Keratinocyte (primary cell): Measurements from ENCODE around the gene KLK4. TPM values are rescaled to one million over a fixed set of nuclear protein-coding genes. Genes with fewer than 3 reads are reported as not detected.

Experiments used
- DNase-seq: peaks from one replicate; pipeline ENCODE4 v3.0.0-alpha.2; 2011; ENCODE audit warnings: low read depth, missing footprints, low spot score
- FAIRE-seq: peaks from 2 replicates; lab custom pipeline; 2011; peaks lifted over from hg19 to GRCh38; lab: Jason Lieb, UNC
- H2AFZ ChIP-seq: 2 replicates; pipeline ENCODE4 v1.6.0; 2012; ENCODE audit warnings: low read length, control low read depth, inconsistent platforms; ENCODE audit not compliant: control insufficient read depth
- H3K27ac ChIP-seq: 2 replicates; pipeline ENCODE4 v1.5.1; 2011; ENCODE audit warnings: low read length; ENCODE audit not compliant: control insufficient read depth, insufficient read depth
- H3K27me3 ChIP-seq: 3 replicates; pipeline ENCODE4 v1.6.0; 2011; ENCODE audit warnings: low read length; ENCODE audit not compliant: control insufficient read depth, insufficient read depth; ENCODE audit errors: extremely low read depth
- H3K36me3 ChIP-seq, 2 experiments: 2 replicates in 1 of 2; 3 replicates in 1 of 2; pipeline ENCODE4 v1.5.1; 2011; ENCODE audit warnings: low read length in 2 of 2, mild to moderate bottlenecking in 1 of 2; ENCODE audit not compliant: control insufficient read depth in 2 of 2, insufficient read depth in 2 of 2; ENCODE audit errors: extremely low read depth in 1 of 2
- H3K4me1 ChIP-seq: 3 replicates; pipeline ENCODE4 v1.5.1; 2011; ENCODE audit warnings: low read length; ENCODE audit not compliant: control insufficient read depth, insufficient read depth; ENCODE audit errors: extremely low read depth
- H3K4me2 ChIP-seq: 3 replicates; pipeline ENCODE4 v1.6.0; 2011; ENCODE audit warnings: low read depth, low read length; ENCODE audit not compliant: control insufficient read depth, insufficient read depth; ENCODE audit errors: extremely low read depth
- H3K4me3 ChIP-seq, 3 experiments: fragments of 200-600 bp in 1 of 3; sonication (generic) in 1 of 3; 2 replicates in 2 of 3; 3 replicates in 1 of 3; pipeline ENCODE4 v1.5.1; 2011 to 2016; ENCODE audit warnings: low read length in 3 of 3, mild to moderate bottlenecking in 3 of 3, control low read depth in 2 of 3, inconsistent platforms in 1 of 3, low read depth in 1 of 3, mixed read lengths in 1 of 3, mixed run types in 1 of 3, moderate library complexity in 1 of 3; ENCODE audit not compliant: control insufficient read depth in 2 of 3, insufficient read depth in 2 of 3; ENCODE audit errors: extremely low read depth in 1 of 3
- H3K79me2 ChIP-seq: 2 replicates; pipeline ENCODE4 v1.6.0; 2012; ENCODE audit warnings: low read length; ENCODE audit not compliant: control insufficient read depth, insufficient read depth
- H3K9ac ChIP-seq: 3 replicates; pipeline ENCODE4 v1.6.0; 2011; ENCODE audit warnings: low read length; ENCODE audit not compliant: control insufficient read depth, insufficient read depth; ENCODE audit errors: extremely low read depth
- H3K9me1 ChIP-seq: 3 replicates; pipeline ENCODE4 v1.6.0; 2011; ENCODE audit warnings: low read length; ENCODE audit not compliant: control insufficient read depth, insufficient read depth; ENCODE audit errors: extremely low read depth
- H3K9me3 ChIP-seq: 2 replicates; pipeline ENCODE4 v1.5.1; 2012; ENCODE audit warnings: low read depth, low read length; ENCODE audit not compliant: control insufficient read depth
- H4K20me1 ChIP-seq: 3 replicates; pipeline ENCODE4 v1.6.0; 2011; ENCODE audit warnings: low read length; ENCODE audit not compliant: control insufficient read depth, insufficient read depth; ENCODE audit errors: extremely low read depth
- CTCF ChIP-seq, 3 experiments: IDR thresholded peaks in 1 of 3; conservative IDR thresholded peaks in 1 of 3; optimal IDR thresholded peaks in 1 of 3; 2 replicates in 2 of 3; 3 replicates in 1 of 3; pipeline versions ENCODE3 to v1.5.1; 2011; ENCODE audit warnings: low read length in 3 of 3, mild to moderate bottlenecking in 3 of 3, moderate library complexity in 2 of 3, control low read depth in 1 of 3, inconsistent platforms in 1 of 3; ENCODE audit not compliant: insufficient read depth in 2 of 3; ENCODE audit errors: extremely low read depth in 1 of 3
- EZH2 ChIP-seq: IDR thresholded peaks from one replicate; pipeline ENCODE4 v1.6.1; 2012; ENCODE audit warnings: inconsistent platforms, mild to moderate bottlenecking, low read length, moderate library complexity
- dilution Hi-C: fragments of 300-500 bp; cut with MboI; formaldehyde crosslinking; loops from one replicate; pipeline ENCODE4 v1.7.0; 2020; ENCODE audit warnings: low sequenced_read_pairs; ENCODE audit not compliant: extremely low pct_ligation_motif_present
- polyA plus RNA-seq, 5 experiments: library from polyadenylated mRNA; depleted of rRNA in 3 of 5; stranded (reverse) in 3 of 5; stranded (forward) in 1 of 5; unstranded in 1 of 5; fragments of >200 nt; gene quantifications; 1 replicate in 1 of 5; 2 replicates in 3 of 5; 3 replicates in 1 of 5; pipeline versions ENCODE4 v1.2.1 to v1.2.3, GENCODE V29; 2011 to 2012; ENCODE audit warnings: missing spikeins in 2 of 5, low read depth in 1 of 5, low replicate concordance in 1 of 5

The KLK4 gene
- polyA plus RNA-seq, 1 donor (not counting 4 experiments of a cell fraction or from before 2014, with no cell fraction given) = not detected

DNA sequence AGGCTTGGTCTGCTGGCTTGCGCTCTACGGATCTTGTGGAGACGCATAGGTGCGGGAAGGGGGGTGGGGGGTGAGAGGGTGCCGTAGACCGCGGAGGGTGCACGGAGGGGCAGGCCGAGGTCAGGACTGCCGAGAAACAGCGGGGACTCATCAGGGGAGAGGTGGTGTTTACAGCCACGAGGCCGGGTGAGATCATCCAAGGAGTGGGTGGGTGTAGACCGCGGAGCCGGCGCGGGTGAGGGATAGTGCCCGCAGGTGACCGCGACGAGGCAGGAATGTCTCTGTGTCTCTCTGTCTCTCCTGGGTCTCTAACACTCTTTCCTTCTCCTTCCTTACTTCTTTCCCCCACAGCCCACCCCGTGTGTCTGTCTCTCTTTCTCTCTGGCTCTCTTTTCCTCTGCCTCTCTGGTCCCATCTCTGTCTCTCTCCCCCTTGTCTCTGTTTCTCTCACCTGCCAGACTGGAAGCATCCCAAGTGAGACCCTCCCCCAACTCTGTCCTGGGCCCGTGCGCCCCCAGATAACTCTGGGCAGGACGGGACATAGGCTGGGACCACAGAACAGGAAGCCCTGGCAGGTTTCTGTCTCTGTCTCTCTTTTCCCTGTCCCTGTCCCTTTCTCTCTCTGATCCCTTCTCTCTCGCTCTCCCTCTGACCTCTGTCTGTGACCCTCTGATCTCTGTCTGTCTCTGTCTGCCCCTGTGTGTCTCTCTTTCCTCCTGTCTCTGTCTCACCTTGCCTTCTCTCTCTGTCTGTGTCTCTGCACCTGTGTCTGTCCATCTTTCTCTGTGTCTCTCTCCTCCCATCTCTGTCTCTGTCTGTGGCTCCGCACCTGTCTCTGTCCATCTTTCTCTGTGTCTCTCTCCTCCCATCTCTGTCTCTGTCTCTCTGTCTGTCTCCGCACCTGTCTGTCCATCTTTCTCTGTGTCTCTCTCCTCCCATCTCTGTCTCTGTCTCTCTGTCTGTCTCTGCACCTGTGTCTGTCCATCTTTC is 1.8 kb upstream of the KLK4 start:
- TF ChIP-seq EZH2 = peak; percentile 48
- no peak for TF ChIP-seq CTCF (optimal IDR thresholded peaks at IDR 0.05 in 1 of 3, IDR thresholded peaks at IDR 0.05 in 1 of 3, conservative IDR thresholded peaks at IDR 0.05 in 1 of 3; ENCODE audit: extremely low read depth in 1 of 3, insufficient read depth in 2 of 3, low read length in 3 of 3)
- H3K79me2 ChIP-seq = no peaks in the 10 kb centered on the region
- H3K9ac ChIP-seq = no peak overlapping the region
- no peak for FAIRE-seq
- no peaks in the 10 kb centered on the region for H3K36me3 ChIP-seq
- no peak overlapping the region for H3K4me3 ChIP-seq
- H2AFZ ChIP-seq = no peak overlapping the region
- DNase-seq = no peak
- peaks cover 71% of the 10 kb centered on the region for H3K27me3 ChIP-seq
- no peaks in the 10 kb centered on the region for H3K4me1 ChIP-seq
- no peaks in the 10 kb centered on the region for H3K9me1 ChIP-seq
- H3K9me3 ChIP-seq = no peaks in the 10 kb centered on the region
- H3K4me2 ChIP-seq = no peak overlapping the region
- no peaks in the 10 kb centered on the region for H4K20me1 ChIP-seq
- dilution Hi-C loops = no loop called here
- H3K27ac ChIP-seq = no peak overlapping the region

GRCh38 chr19:50912102-50912599 is 956 bp upstream of the KLK4 start:
- no peak overlapping the region for H3K27ac ChIP-seq
- H3K79me2 ChIP-seq = no peaks in the 10 kb centered on the region
- no peaks in the 10 kb centered on the region for H3K36me3 ChIP-seq
- no peak for TF ChIP-seq CTCF (optimal IDR thresholded peaks at IDR 0.05 in 1 of 3, IDR thresholded peaks at IDR 0.05 in 1 of 3, conservative IDR thresholded peaks at IDR 0.05 in 1 of 3; ENCODE audit: extremely low read depth in 1 of 3, insufficient read depth in 2 of 3, low read length in 3 of 3)
- peak; percentile 67 for TF ChIP-seq EZH2
- no peak overlapping the region for H3K4me3 ChIP-seq
- FAIRE-seq = no peak
- H3K4me2 ChIP-seq = no peak overlapping the region
- no peaks in the 10 kb centered on the region for H3K9me1 ChIP-seq
- H4K20me1 ChIP-seq = no peaks in the 10 kb centered on the region
- DNase-seq = no peak
- no peaks in the 10 kb centered on the region for H3K9me3 ChIP-seq
- dilution Hi-C loops = no loop called here
- peaks cover 75% of the 10 kb centered on the region for H3K27me3 ChIP-seq
- no peak overlapping the region for H3K9ac ChIP-seq
- H2AFZ ChIP-seq = no peak overlapping the region
- no peaks in the 10 kb centered on the region for H3K4me1 ChIP-seq
